ENCODE measurements around the gene ACOXL.
A peak's percentile ranks its signal among the peaks of the same experiment; 100 is the strongest.

ACOXL gene

GRCh38 chr2:110980339-110981062 is 248.1 kb downstream of the ACOXL start:
- no peak for DNase-seq

GRCh38 chr2:110983133-110983532 is 250.8 kb downstream of the ACOXL start:
- DNase-seq: peak; percentile 77

GRCh38 chr2:110984694-110985490 is 252.5 kb downstream of the ACOXL start:
- DNase-seq: no peak

GRCh38 chr2:110990440-110990839 is 258.1 kb downstream of the ACOXL start:
- DNase-seq: no peak

DNA sequence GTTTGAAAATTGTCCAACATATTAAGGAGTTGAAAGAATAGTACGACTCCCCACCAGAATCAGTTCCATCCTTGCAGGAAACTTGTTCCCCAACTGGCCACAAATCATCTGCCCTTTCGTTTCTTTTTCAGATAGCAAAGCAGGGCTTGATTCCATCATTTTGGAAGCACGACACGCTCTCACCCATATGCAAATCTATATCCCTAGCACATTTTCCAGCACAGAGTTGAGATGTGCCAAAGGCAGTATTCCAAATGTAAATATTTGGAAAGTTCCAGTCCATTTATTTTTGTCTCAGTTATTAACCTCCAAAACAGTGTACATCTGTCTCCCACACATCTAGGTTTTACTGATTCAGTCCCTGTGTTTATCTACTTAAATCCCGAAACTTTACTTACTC is 259.5 kb downstream of the ACOXL start:
- no peak for DNase-seq

DNA sequence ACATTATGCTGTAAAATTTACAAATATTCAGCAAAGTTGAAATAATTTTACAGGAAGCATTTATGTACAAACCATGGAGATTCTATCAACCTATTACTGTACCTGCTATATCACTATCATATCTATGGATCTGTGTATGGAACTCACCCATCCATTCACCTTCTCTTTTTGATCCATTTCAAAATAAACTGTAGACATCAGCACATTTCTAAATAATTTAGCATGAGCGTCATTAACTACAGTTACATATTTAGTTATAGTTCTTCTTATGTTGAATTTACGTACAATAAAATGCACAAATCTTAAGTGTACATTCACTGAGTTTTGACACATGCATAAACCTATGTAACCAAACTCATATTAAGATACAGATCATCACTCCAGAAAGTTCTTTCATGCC is 260.5 kb downstream of the ACOXL start:
- DNase-seq: no peak

- peak; percentile 81 for DNase-seq
These were observed 261.3 kb downstream of the ACOXL start for GRCh38 chr2:110993557-110994231.

GRCh38 chr2:110994250-110994961 is 262.0 kb downstream of the ACOXL start:
- peak; percentile 86 for DNase-seq

DNA sequence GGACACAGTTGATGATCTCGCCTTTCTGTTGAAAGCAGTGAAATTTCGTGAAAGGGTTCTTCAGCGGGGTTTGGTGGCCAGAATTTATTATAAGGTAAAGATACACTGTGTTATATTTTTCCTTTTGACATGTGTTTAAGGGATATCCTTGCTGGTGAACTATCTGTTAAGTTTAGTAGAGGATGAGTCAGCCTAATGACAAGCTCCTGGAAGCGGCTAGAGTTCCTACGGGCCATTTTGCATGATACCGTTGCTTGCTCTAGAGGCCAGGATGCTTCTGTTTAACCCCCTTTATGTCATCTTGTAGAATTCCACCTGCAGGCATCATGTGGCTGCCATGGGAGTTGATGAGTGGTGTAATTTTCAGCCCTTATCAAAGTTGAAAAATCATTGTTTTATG is 263.5 kb downstream of the ACOXL start:
- DNase-seq: peak; percentile 27

DNA sequence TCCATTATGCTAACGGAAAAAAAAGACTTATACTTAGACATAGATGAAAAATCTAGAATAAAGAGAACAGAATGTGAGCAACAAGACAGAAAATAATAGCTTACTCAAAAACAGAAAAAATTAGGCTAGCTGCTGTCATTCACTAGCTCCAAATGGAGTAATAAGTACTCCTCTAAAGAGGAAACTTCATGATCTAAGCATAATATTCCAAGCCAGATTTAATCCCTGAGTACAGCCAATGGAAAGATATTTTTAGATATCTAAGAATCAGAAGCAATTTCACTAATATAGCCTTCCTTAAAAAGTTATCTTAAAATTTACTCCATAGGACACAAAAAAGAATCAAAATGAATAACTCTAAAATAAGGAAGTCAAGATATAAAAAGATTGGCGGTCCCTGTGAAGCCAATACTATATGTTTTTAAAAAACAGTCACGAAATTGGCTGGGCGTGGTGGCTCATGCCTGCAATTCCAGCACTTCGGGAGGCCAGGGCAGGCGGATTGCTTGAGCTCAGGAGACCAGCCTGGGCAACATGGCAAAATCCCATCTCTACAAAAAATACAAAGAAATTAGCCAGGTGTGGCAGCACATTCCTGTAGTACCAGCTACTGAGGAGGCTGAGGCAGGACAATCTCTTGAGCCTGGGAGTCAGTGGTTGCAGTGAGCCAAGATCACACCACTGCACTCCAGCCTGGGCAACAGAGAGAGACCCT is 265.1 kb downstream of the ACOXL start:
- DNase-seq: no peak

DNA sequence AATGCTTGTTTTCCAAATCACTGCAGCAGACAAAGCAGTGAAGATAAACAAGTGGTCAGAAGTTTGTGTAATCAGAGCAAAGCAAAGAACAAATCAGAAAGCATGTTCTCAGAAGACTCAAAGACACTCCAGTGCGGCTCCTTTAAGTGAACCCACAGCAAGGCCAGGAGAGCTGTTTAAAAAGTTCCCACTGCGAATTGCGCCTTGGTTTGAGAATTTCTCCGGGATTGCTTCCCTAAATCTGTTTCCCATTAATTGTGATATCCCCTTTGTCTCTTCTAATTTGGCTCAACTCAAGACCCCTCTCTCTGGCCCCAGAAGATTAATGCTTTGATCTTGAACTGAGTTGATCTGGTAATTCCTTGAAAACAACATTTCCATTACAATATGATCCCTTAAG is 265.9 kb downstream of the ACOXL start:
- no peak for DNase-seq

- DNase-seq: no peak
These were observed 267.3 kb downstream of the ACOXL start for GRCh38 chr2:110999626-111000025.

GRCh38 chr2:111005307-111005706 is 272.9 kb downstream of the ACOXL start:
- DNase-seq: no peak

GRCh38 chr2:111005821-111006220 is 273.4 kb downstream of the ACOXL start:
- DNase-seq: no peak

- DNase-seq: no peak
These were observed 275.6 kb downstream of the ACOXL start for GRCh38 chr2:111007757-111008688.

GRCh38 chr2:111011218-111011617 is 278.8 kb downstream of the ACOXL start:
- DNase-seq: no peak

GRCh38 chr2:111015283-111015995 is 283.1 kb downstream of the ACOXL start:
- DNase-seq: no peak

DNA sequence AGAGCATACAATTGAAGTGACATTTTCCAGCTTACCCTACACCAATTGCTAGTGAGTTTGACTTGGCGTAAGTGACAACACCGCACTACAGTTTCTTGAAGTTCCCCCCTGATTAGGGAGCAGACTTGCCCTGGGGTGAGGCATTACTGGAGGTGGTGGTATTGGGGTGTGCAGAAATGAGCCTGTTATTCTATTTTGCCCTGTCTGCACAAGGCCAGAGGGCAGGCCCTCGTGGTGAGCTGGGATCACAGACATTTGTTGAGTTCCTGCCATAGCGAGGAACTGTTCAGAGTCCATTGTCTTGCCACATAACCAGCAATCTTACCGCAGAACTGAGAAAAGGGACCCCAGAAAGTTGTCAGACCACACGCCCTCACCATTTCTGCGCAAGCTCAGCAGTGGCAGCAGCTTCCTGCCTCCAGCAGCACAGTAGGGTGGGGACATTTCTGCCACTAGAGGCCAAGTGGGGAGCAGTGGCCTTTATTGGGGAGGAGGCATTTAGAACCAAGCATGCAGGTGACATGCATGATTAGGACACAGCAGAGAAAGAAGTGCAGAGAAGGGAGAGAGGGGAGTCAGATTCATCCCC is 284.8 kb downstream of the ACOXL start:
- DNase-seq: no peak

GRCh38 chr2:111017909-111018308 is 285.5 kb downstream of the ACOXL start:
- no peak for DNase-seq

- DNase-seq: no peak
These were observed 287.0 kb downstream of the ACOXL start for GRCh38 chr2:111019381-111019780.

Data from suppressor macrophage treated with lipopolysaccharide for 4 hours (primary cell).